ENCODE measurements around the gene VIPR2.

GRCh38 chr7:159034394-159034793 lies 110.3 kb downstream of the VIPR2 start:
- TF ChIP-seq ZNF274 (IDR thresholded peaks at IDR 0.05; ENCODE audit: low read depth, low read length), result no peak
- no peak for TF ChIP-seq YY1 (IDR thresholded peaks at IDR 0.05; ENCODE audit: insufficient read depth, insufficient read length)
- no peak for TF ChIP-seq SUZ12 (IDR thresholded peaks at IDR 0.05; ENCODE audit: extremely low read depth, insufficient read depth, insufficient read length)

Data from NT2/D1 (cell line).